H1 (cell line): ENCODE results near the gene RETREG1. TPM values are rescaled to one million over a fixed set of nuclear protein-coding genes. Genes with fewer than 3 reads are reported as not detected.

Source experiments
- CTCF ChIA-PET: fragments of 300-600 bp; sonication (Branson Sonifier 250); formaldehyde crosslinking; loops from one replicate; lab custom pipeline; 2021; ENCODE audit not compliant: partially characterized antibody; lab: Charles Lee
- POLR2A ChIA-PET: fragments of 300-600 bp; sonication (Branson Sonifier 250); formaldehyde crosslinking; loops from one replicate; lab custom pipeline; 2021; ENCODE audit warnings: inconsistent platforms; ENCODE audit not compliant: partially characterized antibody; lab: Charles Lee
- DNase-seq, 2 experiments: peaks; one replicate each; pipeline versions ENCODE4 v3.0.0 to v3.0.0-alpha.2; 2010 to 2022; ENCODE audit warnings: low spot score in 2 of 2, low read depth in 1 of 2, mixed read lengths in 1 of 2
- FAIRE-seq: peaks from 2 replicates; lab custom pipeline; 2011; peaks lifted over from hg19 to GRCh38; lab: Jason Lieb, UNC
- H2AFZ ChIP-seq: 2 replicates; pipeline ENCODE4 v1.8.1; 2012; ENCODE audit warnings: low read length, inconsistent platforms
- H2AK5ac ChIP-seq: 2 replicates; pipeline ENCODE4 v1.6.1; 2013; ENCODE audit warnings: low read depth, low read length
- H2BK120ac ChIP-seq: replicated peaks from 2 replicates; pipeline ENCODE3; 2013; ENCODE audit warnings: low read depth, low read length, inconsistent platforms
- H2BK12ac ChIP-seq: 2 replicates; pipeline ENCODE4 v1.6.1; 2013; ENCODE audit warnings: low read depth, low read length
- H2BK15ac ChIP-seq: 2 replicates; pipeline ENCODE4 v1.6.1; 2013; ENCODE audit warnings: low read length
- H2BK20ac ChIP-seq: 2 replicates; pipeline ENCODE4 v1.6.1; 2013; ENCODE audit warnings: low read length
- H2BK5ac ChIP-seq: 2 replicates; pipeline ENCODE4 v1.6.1; 2013; ENCODE audit warnings: low read depth, low read length
- H3K14ac ChIP-seq: 2 replicates; pipeline ENCODE4 v1.6.1; 2013; ENCODE audit warnings: inconsistent platforms; ENCODE audit not compliant: insufficient read length
- H3K18ac ChIP-seq: 2 replicates; pipeline ENCODE4 v1.6.1; 2013; ENCODE audit warnings: low read length; ENCODE audit errors: extremely low read depth
- H3K23ac ChIP-seq: 2 replicates; pipeline ENCODE4 v1.6.1; 2013; ENCODE audit warnings: inconsistent platforms; ENCODE audit not compliant: insufficient read length
- H3K23me2 ChIP-seq: 2 replicates; pipeline ENCODE4 v1.6.1; 2013; ENCODE audit warnings: low read depth, low read length
- H3K27ac ChIP-seq: 2 replicates; pipeline ENCODE4 v1.6.1; 2011; ENCODE audit warnings: low read depth, low read length, inconsistent platforms
- H3K27me3 ChIP-seq, 4 experiments: replicated peaks in 1 of 4; 1 replicate in 1 of 4; 2 replicates in 3 of 4; pipeline versions ENCODE4 v1.6.1 to v1.8.1; 2011 to 2013; ENCODE audit warnings: low read length in 3 of 4, mild to moderate bottlenecking in 3 of 4, inconsistent platforms in 2 of 4, mixed read lengths in 2 of 4, moderate library complexity in 1 of 4; ENCODE audit not compliant: control insufficient read depth in 3 of 4, insufficient read depth in 3 of 4; ENCODE audit errors: extremely low read depth in 1 of 4
- H3K36me3 ChIP-seq, 4 experiments: 2 replicates each; pipeline versions ENCODE4 v1.6.1 to v1.8.1; 2011 to 2013; ENCODE audit warnings: mild to moderate bottlenecking in 4 of 4, low read length in 3 of 4, moderate library complexity in 2 of 4, control low read depth in 1 of 4, inconsistent platforms in 1 of 4; ENCODE audit not compliant: insufficient read depth in 4 of 4, control insufficient read depth in 2 of 4
- H3K4ac ChIP-seq: replicated peaks from 2 replicates; pipeline ENCODE3; 2013; ENCODE audit warnings: low read length, low read depth, mixed read lengths, inconsistent platforms; ENCODE audit not compliant: insufficient read length
- H3K4me1 ChIP-seq, 4 experiments: replicated peaks in 1 of 4; 1 replicate in 1 of 4; 2 replicates in 3 of 4; pipeline versions ENCODE4 v1.6.1 to v1.8.1; 2011 to 2013; ENCODE audit warnings: low read length in 3 of 4, inconsistent platforms in 2 of 4, mixed read lengths in 1 of 4; ENCODE audit not compliant: insufficient read depth in 4 of 4, control insufficient read depth in 3 of 4
- H3K4me2 ChIP-seq, 2 experiments: 2 replicates each; pipeline versions ENCODE4 v1.6.1 to v1.8.1; 2011 to 2013; ENCODE audit warnings: low read depth in 2 of 2, low read length in 2 of 2, control low read depth in 1 of 2, inconsistent platforms in 1 of 2, mild to moderate bottlenecking in 1 of 2; ENCODE audit not compliant: insufficient read depth in 1 of 2
- H3K4me3 ChIP-seq, 4 experiments: fragments of 200-600, 300-600 bp in 1 of 4; sonication (generic), shearing (Covaris generic), sonication (Bioruptor Twin) in 1 of 4; 2 replicates each; pipeline versions ENCODE4 v1.5.1 to v1.8.1; 2011 to 2016; ENCODE audit warnings: low read length in 4 of 4, low read depth in 3 of 4, control low read depth in 2 of 4, inconsistent platforms in 2 of 4, mild to moderate bottlenecking in 2 of 4, mixed read lengths in 1 of 4, moderate library complexity in 1 of 4; ENCODE audit not compliant: insufficient read depth in 2 of 4; ENCODE audit errors: extremely low read depth in 1 of 4
- H3K56ac ChIP-seq: replicated peaks from 2 replicates; pipeline ENCODE3; 2013; ENCODE audit warnings: low read depth, mild to moderate bottlenecking, mixed read lengths, low read length, inconsistent platforms; ENCODE audit not compliant: insufficient read length
- H3K79me1 ChIP-seq: 2 replicates; pipeline ENCODE4 v1.6.1; 2013; ENCODE audit warnings: low read depth, low read length, control low read depth
- H3K79me2 ChIP-seq, 2 experiments: 2 replicates each; pipeline versions ENCODE4 v1.6.1 to v1.8.1; 2012 to 2013; ENCODE audit warnings: low read length in 2 of 2, mild to moderate bottlenecking in 2 of 2, inconsistent platforms in 1 of 2; ENCODE audit not compliant: insufficient read depth in 2 of 2, control insufficient read depth in 1 of 2
- H3K9ac ChIP-seq, 4 experiments: replicated peaks in 1 of 4; 1 replicate in 1 of 4; 2 replicates in 3 of 4; pipeline versions ENCODE4 v1.6.1 to v1.8.1; 2011 to 2013; ENCODE audit warnings: low read depth in 3 of 4, low read length in 3 of 4, control low read depth in 2 of 4, mild to moderate bottlenecking in 2 of 4, moderate library complexity in 2 of 4, inconsistent platforms in 1 of 4; ENCODE audit errors: extremely low read depth in 1 of 4
- H3K9me3 ChIP-seq, 2 experiments: 2 replicates each; pipeline versions ENCODE4 v1.6.1 to v1.8.1; 2012 to 2013; ENCODE audit warnings: mild to moderate bottlenecking in 2 of 2, moderate library complexity in 2 of 2, control low read depth in 1 of 2, inconsistent platforms in 1 of 2, low read depth in 1 of 2, low read length in 1 of 2, mixed read lengths in 1 of 2; ENCODE audit not compliant: insufficient read depth in 2 of 2
- H4K20me1 ChIP-seq, 2 experiments: replicated peaks in 1 of 2; 2 replicates each; pipeline versions ENCODE3 to v1.8.1; 2011 to 2013; ENCODE audit warnings: inconsistent platforms in 2 of 2, low read length in 2 of 2, mild to moderate bottlenecking in 1 of 2; ENCODE audit not compliant: insufficient read depth in 2 of 2, control insufficient read depth in 1 of 2
- H4K5ac ChIP-seq: 2 replicates; pipeline ENCODE4 v1.6.1; 2013; ENCODE audit warnings: low read length, low read depth, mixed read lengths, inconsistent platforms; ENCODE audit not compliant: insufficient read length
- H4K8ac ChIP-seq: 2 replicates; pipeline ENCODE4 v1.8.0; 2013; ENCODE audit warnings: mild to moderate bottlenecking, moderate library complexity, low read length, inconsistent platforms; ENCODE audit not compliant: insufficient read depth; ENCODE audit errors: extremely low read depth
- H4K91ac ChIP-seq: replicated peaks from 2 replicates; pipeline ENCODE3; 2013; ENCODE audit warnings: low read length, mixed read lengths, inconsistent platforms; ENCODE audit not compliant: insufficient read length
- CBX5 ChIP-seq: fragments of 300-800, 300-1000 bp; sonication (generic); IDR thresholded peaks from 2 replicates; pipeline ENCODE4 v1.7.1; 2016; ENCODE audit warnings: antibody characterized with exemption, low read length, low read depth
- CEBPB ChIP-seq: IDR thresholded peaks from 2 replicates; pipeline ENCODE4 v1.6.1; 2012; ENCODE audit warnings: low read depth, low read length
- HDAC2 ChIP-seq, 2 experiments: fragments of 300-600 bp in 1 of 2; sonication (generic) in 1 of 2; IDR thresholded peaks; 2 replicates each; pipeline ENCODE4 v1.6.1; 2011 to 2012; ENCODE audit warnings: low read depth in 2 of 2, low read length in 2 of 2, mild to moderate bottlenecking in 2 of 2, moderate library complexity in 2 of 2, borderline replicate concordance in 1 of 2, inconsistent platforms in 1 of 2
- HDAC6 ChIP-seq: IDR thresholded peaks from one replicate; pipeline ENCODE4 v1.7.1; 2012; ENCODE audit warnings: low read depth, mild to moderate bottlenecking, inconsistent platforms, low read length, moderate library complexity
- TAF1 ChIP-seq: IDR thresholded peaks from 2 replicates; pipeline ENCODE4 v1.6.1; 2011; ENCODE audit warnings: mild to moderate bottlenecking, low read depth, low read length
- WGBS, 2 experiments: shearing (Covaris generic) in 1 of 2; methylation state at CpG; one replicate each; pipeline versions ENCODE4 v1.1.6 to v1.1.7; 2013 to 2015; ENCODE audit warnings: low lambda C conversion rate in 2 of 2, mixed read lengths in 2 of 2, inconsistent platforms in 1 of 2, low coverage in 1 of 2, missing lambda C conversion rate in 1 of 2; ENCODE audit not compliant: insufficient replicate concordance in 2 of 2, insufficient coverage in 1 of 2, insufficient read length in 1 of 2; ENCODE audit errors: extremely low coverage in 1 of 2, missing lambda C conversion rate in 1 of 2; 5-methylcytosine and 5-hydroxymethylcytosine counted together
- polyA plus RNA-seq, 7 experiments: library from polyadenylated mRNA; depleted of rRNA in 3 of 7; stranded (reverse) in 5 of 7; unstranded in 2 of 7; fragments of >200 nt in 5 of 7; fragments of 200-250 nt in 2 of 7; gene quantifications; 1 replicate in 5 of 7; 2 replicates in 1 of 7; 4 replicates in 1 of 7; pipeline versions ENCODE4 v1.2.1 to v1.2.3, GENCODE V29; 2011 to 2013; ENCODE audit warnings: missing spikeins in 2 of 7, mixed read lengths in 2 of 7
- total RNA-seq: library from RNA; stranded (reverse); fragmentation: NEBNext Ultra II Directional; extraction: Animal tissue kit (Norgen Biotek cat#: 25700); gene quantifications from 2 replicates; pipeline ENCODE4 v1.2.1, GENCODE V29; 2021
- TF ChIP-seq, protein P1 (sequence below): IDR thresholded peaks from 2 replicates; pipeline ENCODE4 v1.6.1; 2011; ENCODE audit warnings: low read length, improper control_type of control experiment
- TF ChIP-seq, protein P2 (sequence below), 3 experiments: IDR thresholded peaks; 1 replicate in 2 of 3; 2 replicates in 1 of 3; pipeline versions ENCODE4 v1.5.1 to v1.6.1; 2011; ENCODE audit warnings: low read length in 3 of 3, mild to moderate bottlenecking in 3 of 3, inconsistent platforms in 2 of 3, low read depth in 1 of 3, moderate library complexity in 1 of 3; ENCODE audit not compliant: insufficient read depth in 1 of 3; ENCODE audit errors: control extremely low read depth in 1 of 3
- TF ChIP-seq, protein P3 (sequence below): IDR thresholded peaks from 2 replicates; pipeline ENCODE4 v1.6.1; 2012; ENCODE audit warnings: low read length, inconsistent platforms

RETREG1 gene
- total and polyA plus RNA-seq, 2 of the 8 experiments (the other 6 are each of a cell fraction or from before 2014, with no cell fraction given): 0.62 to 1.9 TPM

DNA sequence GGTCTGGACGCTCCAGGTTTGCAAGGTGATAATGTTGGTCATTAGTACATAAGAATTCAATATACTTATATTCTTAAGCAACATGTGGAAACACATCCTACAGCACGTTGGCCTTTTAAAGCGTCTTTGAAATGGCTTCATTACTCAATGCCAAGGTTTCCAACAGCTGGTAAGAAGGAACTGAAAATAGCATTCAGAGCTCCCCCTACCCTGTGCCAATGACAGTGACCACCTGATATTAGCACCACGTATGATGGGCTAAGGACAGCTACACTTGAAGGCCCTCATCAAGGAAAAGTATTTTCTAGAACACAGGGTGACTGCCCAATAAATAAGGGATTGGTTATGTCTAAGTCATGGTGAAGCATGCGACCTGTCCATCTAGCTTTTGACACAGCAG is 161.1 kb downstream of the RETREG1 start:
- Histone ChIP-seq H4K8ac (no peak overlapping the region), H2BK15ac (no peak overlapping the region), H2BK120ac (no peak overlapping the region), H3K79me1 (peaks cover 2% of the 10 kb centered on the region; the same call in 1 of the 2 replicates), H3K18ac (no peak overlapping the region), H4K20me1 (peaks cover 2% of the 10 kb centered on the region in 2 experiments), H3K23me2 (no peaks in the 10 kb centered on the region), H3K9ac (no peak overlapping the region), H3K14ac (no peak overlapping the region), H4K91ac (no peak overlapping the region), H2AK5ac (no peak overlapping the region), H3K4ac (no peak overlapping the region), H2BK5ac (no peak overlapping the region), H3K27ac (no peak overlapping the region), H3K23ac (no peak overlapping the region), H3K36me3 (peaks cover 3 to 40% (median 24%) of the 10 kb centered on the region in 4 experiments; a peak in 7 of 8 replicates), H2AFZ (no peak overlapping the region), H2BK12ac (no peak overlapping the region), H3K27me3 (no peaks in the 10 kb centered on the region), H3K79me2 (peaks cover 0 to 17% of the 10 kb centered on the region in 2 experiments; a peak in 2 of 4 replicates), H3K56ac (no peak overlapping the region), H3K4me2 (no peak overlapping the region), H3K9me3 (no peaks in the 10 kb centered on the region), H3K4me3 (no peak overlapping the region), H4K5ac (no peak overlapping the region), H2BK20ac (no peak overlapping the region), H3K4me1 (peaks cover 0 to 3% (median 0%) of the 10 kb centered on the region in 4 experiments; a peak in 1 of 7 replicates)
- ChIA-PET POLR2A (no interaction called here), CTCF (interaction anchor here (0.6 to 11.0 kb wide), 47 partner anchors 9 to 999 kb away, joined by 3 to 125 read pairs (median 4); partner anchors contain the start of genes MARCHF11 and ZNF622)
- no peak for FAIRE-seq
- DNase-seq: no peak
- 88% methylated on average over 5 of the region's 5 CpGs; no CpG with 5 or more reads in 1 of the 2 experiments for WGBS, 2 experiments
- TF ChIP-seq, protein P1, sequence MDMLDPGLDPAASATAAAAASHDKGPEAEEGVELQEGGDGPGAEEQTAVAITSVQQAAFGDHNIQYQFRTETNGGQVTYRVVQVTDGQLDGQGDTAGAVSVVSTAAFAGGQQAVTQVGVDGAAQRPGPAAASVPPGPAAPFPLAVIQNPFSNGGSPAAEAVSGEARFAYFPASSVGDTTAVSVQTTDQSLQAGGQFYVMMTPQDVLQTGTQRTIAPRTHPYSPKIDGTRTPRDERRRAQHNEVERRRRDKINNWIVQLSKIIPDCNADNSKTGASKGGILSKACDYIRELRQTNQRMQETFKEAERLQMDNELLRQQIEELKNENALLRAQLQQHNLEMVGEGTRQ: no peak
- TF ChIP-seq CBX5 (no peak), TAF1 (no peak), HDAC6 (no peak), CEBPB (no peak), HDAC2 (IDR thresholded peaks at IDR 0.05; ENCODE audit: borderline replicate concordance in 1 of 2, low read depth in 2 of 2, low read length in 2 of 2) (no peak)
- TF ChIP-seq, protein P2, sequence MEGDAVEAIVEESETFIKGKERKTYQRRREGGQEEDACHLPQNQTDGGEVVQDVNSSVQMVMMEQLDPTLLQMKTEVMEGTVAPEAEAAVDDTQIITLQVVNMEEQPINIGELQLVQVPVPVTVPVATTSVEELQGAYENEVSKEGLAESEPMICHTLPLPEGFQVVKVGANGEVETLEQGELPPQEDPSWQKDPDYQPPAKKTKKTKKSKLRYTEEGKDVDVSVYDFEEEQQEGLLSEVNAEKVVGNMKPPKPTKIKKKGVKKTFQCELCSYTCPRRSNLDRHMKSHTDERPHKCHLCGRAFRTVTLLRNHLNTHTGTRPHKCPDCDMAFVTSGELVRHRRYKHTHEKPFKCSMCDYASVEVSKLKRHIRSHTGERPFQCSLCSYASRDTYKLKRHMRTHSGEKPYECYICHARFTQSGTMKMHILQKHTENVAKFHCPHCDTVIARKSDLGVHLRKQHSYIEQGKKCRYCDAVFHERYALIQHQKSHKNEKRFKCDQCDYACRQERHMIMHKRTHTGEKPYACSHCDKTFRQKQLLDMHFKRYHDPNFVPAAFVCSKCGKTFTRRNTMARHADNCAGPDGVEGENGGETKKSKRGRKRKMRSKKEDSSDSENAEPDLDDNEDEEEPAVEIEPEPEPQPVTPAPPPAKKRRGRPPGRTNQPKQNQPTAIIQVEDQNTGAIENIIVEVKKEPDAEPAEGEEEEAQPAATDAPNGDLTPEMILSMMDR (IDR thresholded peaks at IDR 0.05; ENCODE audit: control extremely low read depth in 1 of 3, insufficient read depth in 1 of 3, low read depth in 1 of 3, low read length in 3 of 3): no peak
- TF ChIP-seq, protein P3, sequence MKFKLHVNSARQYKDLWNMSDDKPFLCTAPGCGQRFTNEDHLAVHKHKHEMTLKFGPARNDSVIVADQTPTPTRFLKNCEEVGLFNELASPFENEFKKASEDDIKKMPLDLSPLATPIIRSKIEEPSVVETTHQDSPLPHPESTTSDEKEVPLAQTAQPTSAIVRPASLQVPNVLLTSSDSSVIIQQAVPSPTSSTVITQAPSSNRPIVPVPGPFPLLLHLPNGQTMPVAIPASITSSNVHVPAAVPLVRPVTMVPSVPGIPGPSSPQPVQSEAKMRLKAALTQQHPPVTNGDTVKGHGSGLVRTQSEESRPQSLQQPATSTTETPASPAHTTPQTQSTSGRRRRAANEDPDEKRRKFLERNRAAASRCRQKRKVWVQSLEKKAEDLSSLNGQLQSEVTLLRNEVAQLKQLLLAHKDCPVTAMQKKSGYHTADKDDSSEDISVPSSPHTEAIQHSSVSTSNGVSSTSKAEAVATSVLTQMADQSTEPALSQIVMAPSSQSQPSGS: no peak
